Measurements from ENCODE around the gene BACE1. TPM values are rescaled to one million over a fixed set of nuclear protein-coding genes. Genes with fewer than 3 reads are reported as not detected.

Gene BACE1
- total and polyA plus RNA-seq, 2 donors (not counting 3 experiments of a cell fraction or from before 2014, with no cell fraction given), result 28.8 to 29.6 TPM

- no peak overlapping the region for H3K9ac ChIP-seq (replicated peaks; ENCODE audit: extremely low read depth, insufficient read depth, low read length)
- no peak for FAIRE-seq
- no peaks in the 10 kb centered on the region for H4K20me1 ChIP-seq (replicated peaks; ENCODE audit: control insufficient read depth, extremely low read depth, insufficient read depth, low read length)
- H3K79me2 ChIP-seq (ENCODE audit: control insufficient read depth, insufficient read depth, low read length), result no peaks in the 10 kb centered on the region
- CTCF ChIA-PET, result interaction anchor here (1.5 kb wide), 1 partner anchor 17 kb away, joined by 4 read pairs; no protein-coding TSS in a partner anchor
- H3K4me3 ChIP-seq (replicated peaks in 1 of 3; ENCODE audit: insufficient read depth in 1 of 3, low read depth in 1 of 3, low read length in 3 of 3), result no peak overlapping the region
- TF ChIP-seq POLR2A (IDR thresholded peaks at IDR 0.05; ENCODE audit: low read depth, low read length) (no peak), GATA2 (IDR thresholded peaks at IDR 0.05; ENCODE audit: insufficient read depth, insufficient read length, low read depth, low read length) (no peak), FOS (IDR thresholded peaks at IDR 0.05; ENCODE audit: borderline replicate concordance, insufficient read depth, low read length) (no peak), EZH2 (IDR thresholded peaks at IDR 0.05; ENCODE audit: borderline replicate concordance, low read depth, low read length, severe bottlenecking) (no peak)
- TF ChIP-seq, protein P1, sequence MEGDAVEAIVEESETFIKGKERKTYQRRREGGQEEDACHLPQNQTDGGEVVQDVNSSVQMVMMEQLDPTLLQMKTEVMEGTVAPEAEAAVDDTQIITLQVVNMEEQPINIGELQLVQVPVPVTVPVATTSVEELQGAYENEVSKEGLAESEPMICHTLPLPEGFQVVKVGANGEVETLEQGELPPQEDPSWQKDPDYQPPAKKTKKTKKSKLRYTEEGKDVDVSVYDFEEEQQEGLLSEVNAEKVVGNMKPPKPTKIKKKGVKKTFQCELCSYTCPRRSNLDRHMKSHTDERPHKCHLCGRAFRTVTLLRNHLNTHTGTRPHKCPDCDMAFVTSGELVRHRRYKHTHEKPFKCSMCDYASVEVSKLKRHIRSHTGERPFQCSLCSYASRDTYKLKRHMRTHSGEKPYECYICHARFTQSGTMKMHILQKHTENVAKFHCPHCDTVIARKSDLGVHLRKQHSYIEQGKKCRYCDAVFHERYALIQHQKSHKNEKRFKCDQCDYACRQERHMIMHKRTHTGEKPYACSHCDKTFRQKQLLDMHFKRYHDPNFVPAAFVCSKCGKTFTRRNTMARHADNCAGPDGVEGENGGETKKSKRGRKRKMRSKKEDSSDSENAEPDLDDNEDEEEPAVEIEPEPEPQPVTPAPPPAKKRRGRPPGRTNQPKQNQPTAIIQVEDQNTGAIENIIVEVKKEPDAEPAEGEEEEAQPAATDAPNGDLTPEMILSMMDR (IDR thresholded peaks at IDR 0.05; ENCODE audit: extremely low read depth in 1 of 2, insufficient read depth in 1 of 2, low read depth in 1 of 2, low read length in 2 of 2), result no peak
- H3K27me3 ChIP-seq (ENCODE audit: control insufficient read depth in 2 of 2, insufficient read depth in 2 of 2, low read length in 2 of 2), result no peaks in the 10 kb centered on the region
- no peak overlapping the region for H2AFZ ChIP-seq (ENCODE audit: low read depth, low read length)
- H3K36me3 ChIP-seq (ENCODE audit: control insufficient read depth in 2 of 2, extremely low read depth in 1 of 2, insufficient read depth in 2 of 2, low read length in 2 of 2), result peaks cover 2 to 4% of the 10 kb centered on the region in 2 experiments
- H3K9me3 ChIP-seq (replicated peaks; ENCODE audit: control insufficient read depth, insufficient read depth, low read length), result no peaks in the 10 kb centered on the region
- H3K27ac ChIP-seq (ENCODE audit: insufficient read depth, low read depth, low read length), result no peak overlapping the region
- no peak for DNase-seq (ENCODE audit: low read depth, low spot score)
- intact Hi-C loops (cut with micrococcal nuclease), result no loop called here
- dilution Hi-C loops (cut with MboI; ENCODE audit: extremely low pct_ligation_motif_present, low sequenced_read_pairs), result no loop called here
- H3K4me2 ChIP-seq (ENCODE audit: insufficient read depth, low read length), result no peak overlapping the region
- POLR2A ChIA-PET, result no interaction called here
- BruUV-seq (replicated peaks), result no TSS peak
- H3K9me1 ChIP-seq (replicated peaks; ENCODE audit: control insufficient read depth, extremely low read depth, insufficient read depth, low read length), result no peaks in the 10 kb centered on the region
- no peaks in the 10 kb centered on the region for H3K4me1 ChIP-seq (ENCODE audit: control insufficient read depth, extremely low read depth, insufficient read depth, low read length)
These were observed 59.5 kb downstream of the BACE1 start for GRCh38 chr11:117256573-117256972.

DNA sequence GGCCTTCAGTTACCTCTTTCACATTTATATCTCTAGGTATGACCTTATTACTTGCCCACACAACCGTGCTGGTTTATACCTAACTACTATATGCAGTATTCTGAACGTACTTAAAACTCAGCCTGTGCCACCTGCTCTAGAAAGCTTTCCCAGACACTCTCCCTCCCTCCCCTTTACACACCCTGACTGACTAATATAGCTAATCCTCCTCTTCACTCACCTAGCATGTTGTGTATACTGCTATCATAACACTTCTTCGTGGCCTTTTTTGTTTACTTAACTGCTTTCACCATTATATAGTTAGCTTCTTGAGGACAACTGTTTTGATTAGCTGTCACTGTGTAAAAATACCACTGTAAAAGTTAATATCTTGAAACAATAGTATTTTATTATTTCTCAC lies 60.1 kb downstream of the BACE1 start:
- Histone ChIP-seq H3K9me1 (replicated peaks; ENCODE audit: control insufficient read depth, extremely low read depth, insufficient read depth, low read length) (no peaks in the 10 kb centered on the region), H3K4me2 (ENCODE audit: insufficient read depth, low read length) (no peak overlapping the region), H3K36me3 (ENCODE audit: control insufficient read depth in 2 of 2, extremely low read depth in 1 of 2, insufficient read depth in 2 of 2, low read length in 2 of 2) (peaks cover 2 to 4% of the 10 kb centered on the region in 2 experiments), H3K4me1 (ENCODE audit: control insufficient read depth, extremely low read depth, insufficient read depth, low read length) (no peaks in the 10 kb centered on the region), H3K4me3 (replicated peaks in 1 of 3; ENCODE audit: insufficient read depth in 1 of 3, low read depth in 1 of 3, low read length in 3 of 3) (no peak overlapping the region), H4K20me1 (replicated peaks; ENCODE audit: control insufficient read depth, extremely low read depth, insufficient read depth, low read length) (no peaks in the 10 kb centered on the region), H2AFZ (ENCODE audit: low read depth, low read length) (no peak overlapping the region), H3K9me3 (replicated peaks; ENCODE audit: control insufficient read depth, insufficient read depth, low read length) (no peaks in the 10 kb centered on the region), H3K27ac (ENCODE audit: insufficient read depth, low read depth, low read length) (no peak overlapping the region), H3K9ac (replicated peaks; ENCODE audit: extremely low read depth, insufficient read depth, low read length) (no peak overlapping the region), H3K79me2 (ENCODE audit: control insufficient read depth, insufficient read depth, low read length) (no peaks in the 10 kb centered on the region), H3K27me3 (ENCODE audit: control insufficient read depth in 2 of 2, insufficient read depth in 2 of 2, low read length in 2 of 2) (no peaks in the 10 kb centered on the region)
- ChIA-PET POLR2A (no interaction called here), CTCF (interaction anchor here (1.3 to 1.5 kb wide), 2 partner anchors 16 to 24 kb away, joined by 3 to 4 read pairs; partner anchors contain the start of genes PCSK7 and RNF214)
- no TSS peak for BruUV-seq (replicated peaks)
- no peak for TF ChIP-seq EZH2 (IDR thresholded peaks at IDR 0.05; ENCODE audit: borderline replicate concordance, low read depth, low read length, severe bottlenecking)
- no peak for TF ChIP-seq FOS (IDR thresholded peaks at IDR 0.05; ENCODE audit: borderline replicate concordance, insufficient read depth, low read length)
- TF ChIP-seq POLR2A (IDR thresholded peaks at IDR 0.05; ENCODE audit: low read depth, low read length), result no peak
- no peak for TF ChIP-seq MYC (IDR thresholded peaks at IDR 0.05; ENCODE audit: low read depth, low read length)
- TF ChIP-seq, protein P2, sequence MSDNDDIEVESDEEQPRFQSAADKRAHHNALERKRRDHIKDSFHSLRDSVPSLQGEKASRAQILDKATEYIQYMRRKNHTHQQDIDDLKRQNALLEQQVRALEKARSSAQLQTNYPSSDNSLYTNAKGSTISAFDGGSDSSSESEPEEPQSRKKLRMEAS (IDR thresholded peaks at IDR 0.05; ENCODE audit: insufficient read depth, insufficient read length), result no peak
- no peak for TF ChIP-seq POLR2AphosphoS5 (IDR thresholded peaks at IDR 0.05; ENCODE audit: insufficient read depth, low read depth, low read length)
- TF ChIP-seq, protein P1 (IDR thresholded peaks at IDR 0.05; ENCODE audit: extremely low read depth in 1 of 2, insufficient read depth in 1 of 2, low read depth in 1 of 2, low read length in 2 of 2), result no peak
- TF ChIP-seq JUN (IDR thresholded peaks at IDR 0.05; ENCODE audit: borderline replicate concordance, insufficient read depth, insufficient read length, low read depth), result no peak
- no peak for TF ChIP-seq GATA2 (IDR thresholded peaks at IDR 0.05; ENCODE audit: insufficient read depth, insufficient read length, low read depth, low read length)
- DNase-seq (ENCODE audit: low read depth, low spot score), result no peak
- dilution Hi-C loops (cut with MboI; ENCODE audit: extremely low pct_ligation_motif_present, low sequenced_read_pairs), result no loop called here
- no peak for FAIRE-seq
- intact Hi-C loops (cut with micrococcal nuclease), result no loop called here

Data from endothelial cell of umbilical vein (primary cell).